H1 (cell line): ENCODE measurements around the gene MECR. TPM values are rescaled to one million over a fixed set of nuclear protein-coding genes. Genes with fewer than 3 reads are reported as not detected.

Source experiments
- KDM4A ChIP-seq: IDR thresholded peaks from one replicate; pipeline ENCODE4 v1.7.1; 2012; ENCODE audit warnings: low read depth, mild to moderate bottlenecking, moderate library complexity, low read length, inconsistent platforms; ENCODE audit not compliant: severe bottlenecking
- polyA plus RNA-seq, 7 experiments: library from polyadenylated mRNA; depleted of rRNA in 3 of 7; stranded (reverse) in 5 of 7; unstranded in 2 of 7; fragments of >200 nt in 5 of 7; fragments of 200-250 nt in 2 of 7; gene quantifications; 1 replicate in 5 of 7; 2 replicates in 1 of 7; 4 replicates in 1 of 7; pipeline versions ENCODE4 v1.2.1 to v1.2.3, GENCODE V29; 2011 to 2013; ENCODE audit warnings: missing spikeins in 2 of 7, mixed read lengths in 2 of 7
- total RNA-seq: library from RNA; stranded (reverse); fragmentation: NEBNext Ultra II Directional; extraction: Animal tissue kit (Norgen Biotek cat#: 25700); gene quantifications from 2 replicates; pipeline ENCODE4 v1.2.1, GENCODE V29; 2021

MECR gene
- total and polyA plus RNA-seq, 2 of the 8 experiments (the other 6 are each of a cell fraction or from before 2014, with no cell fraction given), result 24.2 to 24.4 TPM

GRCh38 chr1:29171089-29171488, 59.6 kb downstream of the MECR start (continued):
- TF ChIP-seq KDM4A, result no peak
